IPS-18c (cell line): ENCODE data around the gene UMOD.
"Not testable (repeated sequence)": the region's sequence is repeated elsewhere in the genome, so short reads cannot be mapped to it uniquely, and the experiment has no call there.

Experiments used
- H3K4me3 ChIP-seq: 2 replicates; pipeline ENCODE4 v1.7.0; 2013; ENCODE audit warnings: low read depth, mild to moderate bottlenecking, low read length, moderate library complexity; ENCODE audit not compliant: insufficient read depth
- H3K9me3 ChIP-seq: one replicate; pipeline ENCODE4 v1.6.1; 2013; ENCODE audit warnings: mild to moderate bottlenecking, low read length, moderate library complexity; ENCODE audit not compliant: control insufficient read depth, insufficient read depth

UMOD gene

GRCh38 chr16:20331635-20332034, 20.9 kb downstream of the UMOD start:
- Histone ChIP-seq H3K9me3 (no peaks in the 10 kb centered on the region), H3K4me3 (no peak overlapping the region)

- H3K4me3 ChIP-seq: no peak overlapping the region
Measured at GRCh38 chr16:20329392-20330138, 22.9 kb downstream of the UMOD start.

GRCh38 chr16:20327444-20328041, 25.0 kb downstream of the UMOD start, which contains the start of gene GP2:
Gene GP2, minus strand, starts transcription at chr16:20327513. Its CDS starts 1,082 bp downstream, at chr16:20326431.
- Histone ChIP-seq H3K4me3 (no peak within 1 kb of the TSS), H3K9me3 (no peaks in the 10 kb centered on the region)

More at GRCh38 chr16:20329392-20330138, 22.9 kb downstream of the UMOD start:
- no peaks in the 10 kb centered on the region for H3K9me3 ChIP-seq

- H3K4me3 ChIP-seq: no peak overlapping the region
- H3K9me3 ChIP-seq: no peaks in the 10 kb centered on the region
Measured at GRCh38 chr16:20326321-20326720, 26.2 kb downstream of the UMOD start.

- H3K4me3 ChIP-seq: no peak overlapping the region
- H3K9me3 ChIP-seq: no peaks in the 10 kb centered on the region
Measured at GRCh38 chr16:20325005-20325404, 27.5 kb downstream of the UMOD start.

- Histone ChIP-seq H3K4me3 (no peak overlapping the region), H3K9me3 (no peaks in the 10 kb centered on the region)
Measured at GRCh38 chr16:20323591-20324117, 28.9 kb downstream of the UMOD start.

GRCh38 chr16:20322696-20323095, 29.8 kb downstream of the UMOD start:
- no peaks in the 10 kb centered on the region for H3K9me3 ChIP-seq
- no peak overlapping the region for H3K4me3 ChIP-seq

- Histone ChIP-seq H3K9me3 (no peaks in the 10 kb centered on the region), H3K4me3 (no peak overlapping the region)
Measured at GRCh38 chr16:20321671-20322070, 30.8 kb downstream of the UMOD start.

- H3K9me3 ChIP-seq, H3K4me3 ChIP-seq: not testable (repeated sequence)
Measured at GRCh38 chr16:20321051-20321450, 31.5 kb downstream of the UMOD start.

- H3K4me3 ChIP-seq: no peak overlapping the region
Measured at GRCh38 chr16:20320592-20320991, 31.9 kb downstream of the UMOD start.

GRCh38 chr16:20320178-20320577, 32.3 kb downstream of the UMOD start:
- H3K9me3 ChIP-seq: no peaks in the 10 kb centered on the region
- no peak overlapping the region for H3K4me3 ChIP-seq

More at GRCh38 chr16:20320592-20320991, 31.9 kb downstream of the UMOD start:
- no peaks in the 10 kb centered on the region for H3K9me3 ChIP-seq

GRCh38 chr16:20319406-20319805, 33.1 kb downstream of the UMOD start:
- no peak overlapping the region for H3K4me3 ChIP-seq

GRCh38 chr16:20318437-20318836, 34.1 kb downstream of the UMOD start:
- no peaks in the 10 kb centered on the region for H3K9me3 ChIP-seq
- no peak overlapping the region for H3K4me3 ChIP-seq

More at GRCh38 chr16:20319406-20319805, 33.1 kb downstream of the UMOD start:
- H3K9me3 ChIP-seq: no peaks in the 10 kb centered on the region

- H3K9me3 ChIP-seq: no peaks in the 10 kb centered on the region
- no peak overlapping the region for H3K4me3 ChIP-seq
Measured at GRCh38 chr16:20318006-20318405, 34.5 kb downstream of the UMOD start.

- Histone ChIP-seq H3K9me3 (no peaks in the 10 kb centered on the region), H3K4me3 (no peak overlapping the region)
Measured at GRCh38 chr16:20317117-20317516, 35.4 kb downstream of the UMOD start.

- Histone ChIP-seq H3K4me3 (no peak overlapping the region), H3K9me3 (no peaks in the 10 kb centered on the region)
Measured at GRCh38 chr16:20316715-20317114, 35.8 kb downstream of the UMOD start.

- Histone ChIP-seq H3K9me3 (no peaks in the 10 kb centered on the region), H3K4me3 (no peak overlapping the region)
Measured at GRCh38 chr16:20315764-20316163, 36.8 kb downstream of the UMOD start.

- no peaks in the 10 kb centered on the region for H3K9me3 ChIP-seq
- H3K4me3 ChIP-seq: no peak overlapping the region
Measured at GRCh38 chr16:20314575-20314974, 37.9 kb downstream of the UMOD start.
